Measurements from ENCODE around the gene IRF4.

IRF4 gene

GRCh38 chr6:361411-362132 lies 30.0 kb upstream of the IRF4 start:
- WGBS (ENCODE audit: insufficient coverage, insufficient read length): no CpG with 5 or more reads among the region's 16 CpGs

GRCh38 chr6:362231-362923 lies 29.2 kb upstream of the IRF4 start:
- no peak overlapping the region for H3K27ac ChIP-seq (ENCODE audit: low read length)
- WGBS (ENCODE audit: insufficient coverage, insufficient read length): 74% methylated on average over 4 of the region's 14 CpGs
- no peaks in the 10 kb centered on the region for H3K9me3 ChIP-seq (ENCODE audit: control insufficient read depth, insufficient read depth, low read length)
- no peaks in the 10 kb centered on the region for H3K27me3 ChIP-seq (ENCODE audit: control insufficient read depth, insufficient read depth, low read length)
- DNase-seq (ENCODE audit: low read depth, low spot score): no peak
- H3K36me3 ChIP-seq (ENCODE audit: control insufficient read depth, insufficient read depth, low read length): no peaks in the 10 kb centered on the region
- no peak overlapping the region for H3K4me3 ChIP-seq (ENCODE audit: low read length)
- H3K4me1 ChIP-seq (ENCODE audit: control insufficient read depth, insufficient read depth, low read length): no peaks in the 10 kb centered on the region

More at GRCh38 chr6:361411-362132, 30.0 kb upstream of the IRF4 start:
- no peak for DNase-seq (ENCODE audit: low read depth, low spot score)
- no peaks in the 10 kb centered on the region for H3K36me3 ChIP-seq (ENCODE audit: control insufficient read depth, insufficient read depth, low read length)
- no peaks in the 10 kb centered on the region for H3K4me1 ChIP-seq (ENCODE audit: control insufficient read depth, insufficient read depth, low read length)
- no peak overlapping the region for H3K4me3 ChIP-seq (ENCODE audit: low read length)
- no peaks in the 10 kb centered on the region for H3K9me3 ChIP-seq (ENCODE audit: control insufficient read depth, insufficient read depth, low read length)
- H3K27me3 ChIP-seq (ENCODE audit: control insufficient read depth, insufficient read depth, low read length): no peaks in the 10 kb centered on the region
- H3K27ac ChIP-seq (ENCODE audit: low read length): no peak overlapping the region

GRCh38 chr6:362924-363249 lies 28.7 kb upstream of the IRF4 start:
- no CpG with 5 or more reads among the region's 5 CpGs for WGBS (ENCODE audit: insufficient coverage, insufficient read length)
- H3K27me3 ChIP-seq (ENCODE audit: control insufficient read depth, insufficient read depth, low read length): no peaks in the 10 kb centered on the region
- no peaks in the 10 kb centered on the region for H3K9me3 ChIP-seq (ENCODE audit: control insufficient read depth, insufficient read depth, low read length)
- H3K4me3 ChIP-seq (ENCODE audit: low read length): no peak overlapping the region
- no peak overlapping the region for H3K27ac ChIP-seq (ENCODE audit: low read length)
- DNase-seq (ENCODE audit: low read depth, low spot score): no peak
- no peaks in the 10 kb centered on the region for H3K4me1 ChIP-seq (ENCODE audit: control insufficient read depth, insufficient read depth, low read length)
- H3K36me3 ChIP-seq (ENCODE audit: control insufficient read depth, insufficient read depth, low read length): no peaks in the 10 kb centered on the region

- Histone ChIP-seq H3K4me3 (ENCODE audit: low read length) (no peak overlapping the region), H3K9me3 (ENCODE audit: control insufficient read depth, insufficient read depth, low read length) (no peaks in the 10 kb centered on the region), H3K27me3 (ENCODE audit: control insufficient read depth, insufficient read depth, low read length) (no peaks in the 10 kb centered on the region), H3K4me1 (ENCODE audit: control insufficient read depth, insufficient read depth, low read length) (no peaks in the 10 kb centered on the region), H3K36me3 (ENCODE audit: control insufficient read depth, insufficient read depth, low read length) (no peaks in the 10 kb centered on the region), H3K27ac (ENCODE audit: low read length) (no peak overlapping the region)
- no peak for DNase-seq (ENCODE audit: low read depth, low spot score)
- WGBS (ENCODE audit: insufficient coverage, insufficient read length): no CpG with 5 or more reads among the region's 12 CpGs
These were observed 28.3 kb upstream of the IRF4 start for GRCh38 chr6:363291-363690.

GRCh38 chr6:363909-364308 lies 27.6 kb upstream of the IRF4 start:
- no CpG with 5 or more reads among the region's 13 CpGs for WGBS (ENCODE audit: insufficient coverage, insufficient read length)
- no peaks in the 10 kb centered on the region for H3K4me1 ChIP-seq (ENCODE audit: control insufficient read depth, insufficient read depth, low read length)
- H3K4me3 ChIP-seq (ENCODE audit: low read length): no peak overlapping the region
- no peak overlapping the region for H3K27ac ChIP-seq (ENCODE audit: low read length)
- no peaks in the 10 kb centered on the region for H3K36me3 ChIP-seq (ENCODE audit: control insufficient read depth, insufficient read depth, low read length)
- no peaks in the 10 kb centered on the region for H3K27me3 ChIP-seq (ENCODE audit: control insufficient read depth, insufficient read depth, low read length)
- H3K9me3 ChIP-seq (ENCODE audit: control insufficient read depth, insufficient read depth, low read length): no peaks in the 10 kb centered on the region
- DNase-seq (ENCODE audit: low read depth, low spot score): no peak

- H3K27me3 ChIP-seq (ENCODE audit: control insufficient read depth, insufficient read depth, low read length): no peaks in the 10 kb centered on the region
- WGBS (ENCODE audit: insufficient coverage, insufficient read length): no CpG with 5 or more reads among the region's 11 CpGs
- no peak overlapping the region for H3K27ac ChIP-seq (ENCODE audit: low read length)
- H3K36me3 ChIP-seq (ENCODE audit: control insufficient read depth, insufficient read depth, low read length): no peaks in the 10 kb centered on the region
- no peaks in the 10 kb centered on the region for H3K9me3 ChIP-seq (ENCODE audit: control insufficient read depth, insufficient read depth, low read length)
- H3K4me3 ChIP-seq (ENCODE audit: low read length): no peak overlapping the region
- no peak for DNase-seq (ENCODE audit: low read depth, low spot score)
- no peaks in the 10 kb centered on the region for H3K4me1 ChIP-seq (ENCODE audit: control insufficient read depth, insufficient read depth, low read length)
These were observed 26.7 kb upstream of the IRF4 start for GRCh38 chr6:364609-365540.

- H3K9me3 ChIP-seq (ENCODE audit: control insufficient read depth, insufficient read depth, low read length): no peaks in the 10 kb centered on the region
- WGBS (ENCODE audit: insufficient coverage, insufficient read length): no CpG with 5 or more reads among the region's 6 CpGs
- no peaks in the 10 kb centered on the region for H3K4me1 ChIP-seq (ENCODE audit: control insufficient read depth, insufficient read depth, low read length)
- H3K27me3 ChIP-seq (ENCODE audit: control insufficient read depth, insufficient read depth, low read length): no peaks in the 10 kb centered on the region
- no peak overlapping the region for H3K27ac ChIP-seq (ENCODE audit: low read length)
- DNase-seq (ENCODE audit: low read depth, low spot score): no peak
- no peak overlapping the region for H3K4me3 ChIP-seq (ENCODE audit: low read length)
- no peaks in the 10 kb centered on the region for H3K36me3 ChIP-seq (ENCODE audit: control insufficient read depth, insufficient read depth, low read length)
These were observed 25.7 kb upstream of the IRF4 start for GRCh38 chr6:365835-366234.

GRCh38 chr6:366389-367297 lies 24.9 kb upstream of the IRF4 start:
- H3K27me3 ChIP-seq (ENCODE audit: control insufficient read depth, insufficient read depth, low read length): no peaks in the 10 kb centered on the region
- H3K9me3 ChIP-seq (ENCODE audit: control insufficient read depth, insufficient read depth, low read length): no peaks in the 10 kb centered on the region
- H3K36me3 ChIP-seq (ENCODE audit: control insufficient read depth, insufficient read depth, low read length): no peaks in the 10 kb centered on the region
- H3K27ac ChIP-seq (ENCODE audit: low read length): no peak overlapping the region
- H3K4me3 ChIP-seq (ENCODE audit: low read length): no peak overlapping the region
- WGBS (ENCODE audit: insufficient coverage, insufficient read length): no CpG with 5 or more reads among the region's 19 CpGs
- no peaks in the 10 kb centered on the region for H3K4me1 ChIP-seq (ENCODE audit: control insufficient read depth, insufficient read depth, low read length)
- no peak for DNase-seq (ENCODE audit: low read depth, low spot score)

- H3K27me3 ChIP-seq (ENCODE audit: control insufficient read depth, insufficient read depth, low read length): no peaks in the 10 kb centered on the region
- WGBS (ENCODE audit: insufficient coverage, insufficient read length): no CpG with 5 or more reads among the region's 8 CpGs
- DNase-seq (ENCODE audit: low read depth, low spot score): no peak
- H3K4me1 ChIP-seq (ENCODE audit: control insufficient read depth, insufficient read depth, low read length): no peaks in the 10 kb centered on the region
- no peak overlapping the region for H3K4me3 ChIP-seq (ENCODE audit: low read length)
- no peak overlapping the region for H3K27ac ChIP-seq (ENCODE audit: low read length)
- H3K36me3 ChIP-seq (ENCODE audit: control insufficient read depth, insufficient read depth, low read length): no peaks in the 10 kb centered on the region
- no peaks in the 10 kb centered on the region for H3K9me3 ChIP-seq (ENCODE audit: control insufficient read depth, insufficient read depth, low read length)
These were observed 24.2 kb upstream of the IRF4 start for GRCh38 chr6:367298-367794.
